Measurements from ENCODE around the gene CD180. TPM values are rescaled to one million over a fixed set of nuclear protein-coding genes. Genes with fewer than 3 reads are reported as not detected.

CD180 gene
- total RNA-seq, 1 donor from 2014 or later = 0.27 TPM

- intact Hi-C loops (cut with micrococcal nuclease) = no loop called here
These were observed 18.3 kb upstream of the CD180 start for GRCh38 chr5:67214707-67215447.

GRCh38 chr5:67214036-67214435, 17.4 kb upstream of the CD180 start:
- intact Hi-C loops (cut with micrococcal nuclease) = no loop called here

- intact Hi-C loops (cut with micrococcal nuclease) = no loop called here
These were observed 15.3 kb upstream of the CD180 start for GRCh38 chr5:67211926-67212325.

- intact Hi-C loops (cut with micrococcal nuclease) = loop anchor here (1.0 to 5.0 kb wide), 6 partner anchors 52 to 1503 kb away; no protein-coding TSS in a partner anchor
These were observed 12.7 kb upstream of the CD180 start for GRCh38 chr5:67209141-67209771.

- intact Hi-C loops (cut with micrococcal nuclease) = loop anchor here (2.0 to 5.0 kb wide), 2 partner anchors 1008 to 1504 kb away; no protein-coding TSS in a partner anchor
These were observed 11.8 kb upstream of the CD180 start for GRCh38 chr5:67208403-67208802.

- intact Hi-C loops (cut with micrococcal nuclease) = loop anchor here (1.0 to 5.0 kb wide), 6 partner anchors 9 to 1505 kb away; no protein-coding TSS in a partner anchor
These were observed 10.3 kb upstream of the CD180 start for GRCh38 chr5:67206929-67207328.

- intact Hi-C loops (cut with micrococcal nuclease) = loop anchor here (2.0 to 5.0 kb wide), 3 partner anchors 14 to 1506 kb away; no protein-coding TSS in a partner anchor
These were observed 9.9 kb upstream of the CD180 start for GRCh38 chr5:67206461-67206860.

- intact Hi-C loops (cut with micrococcal nuclease) = loop anchor here (2.0 to 5.0 kb wide), 4 partner anchors 15 to 1506 kb away; no protein-coding TSS in a partner anchor
These were observed 9.4 kb upstream of the CD180 start for GRCh38 chr5:67205981-67206380.

GRCh38 chr5:67204821-67205220, 8.2 kb upstream of the CD180 start:
- intact Hi-C loops (cut with micrococcal nuclease) = loop anchor here (2.0 to 5.0 kb wide), 2 partner anchors 16 to 1507 kb away; no protein-coding TSS in a partner anchor

GRCh38 chr5:67203701-67204074, 7.1 kb upstream of the CD180 start:
- intact Hi-C loops (cut with micrococcal nuclease) = loop anchor here (2.0 kb wide), 1 partner anchor 15 kb away; no protein-coding TSS in a partner anchor

GRCh38 chr5:67202828-67203227, 6.2 kb upstream of the CD180 start:
- intact Hi-C loops (cut with micrococcal nuclease) = no loop called here

- intact Hi-C loops (cut with micrococcal nuclease) = no loop called here
These were observed 5.4 kb upstream of the CD180 start for GRCh38 chr5:67201897-67202549.

- intact Hi-C loops (cut with micrococcal nuclease) = no loop called here
These were observed 4.4 kb upstream of the CD180 start for GRCh38 chr5:67200809-67201562.

GRCh38 chr5:67199859-67200258, 3.3 kb upstream of the CD180 start:
- intact Hi-C loops (cut with micrococcal nuclease) = no loop called here

- intact Hi-C loops (cut with micrococcal nuclease) = no loop called here
These were observed 2.3 kb upstream of the CD180 start for GRCh38 chr5:67198917-67199316.

GRCh38 chr5:67197536-67197935, 937 bp upstream of the CD180 start:
- intact Hi-C loops (cut with micrococcal nuclease) = no loop called here

GRCh38 chr5:67195406-67196275, 958 bp downstream of the CD180 start:
- intact Hi-C loops (cut with micrococcal nuclease) = no loop called here

GRCh38 chr5:67194166-67194565, 2.4 kb downstream of the CD180 start:
- intact Hi-C loops (cut with micrococcal nuclease) = no loop called here

GRCh38 chr5:67193439-67193807, 3.2 kb downstream of the CD180 start:
- intact Hi-C loops (cut with micrococcal nuclease) = no loop called here

- intact Hi-C loops (cut with micrococcal nuclease) = no loop called here
These were observed 3.7 kb downstream of the CD180 start for GRCh38 chr5:67192719-67193438.
